GM23338 (cell line): ENCODE data around the gene SLX4IP. TPM values are rescaled to one million over a fixed set of nuclear protein-coding genes. Genes with fewer than 3 reads are reported as not detected.

ENCODE experiments used
- ATAC-seq: fragments of 200-7000 bp; cut with Tn5 transposase; 3 replicates; pipeline ENCODE4 v1.9.1; 2020
- DNase-seq: peaks from one replicate; pipeline ENCODE4 v3.0.0-alpha.2; 2015; ENCODE audit warnings: low spot score
- H2AFZ ChIP-seq: fragments of 200-600 bp; sonication (generic); 2 replicates; pipeline ENCODE4 v1.8.0; 2016; ENCODE audit warnings: antibody characterized with exemption, mild to moderate bottlenecking, moderate library complexity
- H3F3A ChIP-seq: fragments of 200-600 bp; sonication (generic); replicated peaks from 2 replicates; pipeline ENCODE4 v1.8.0; 2017; ENCODE audit warnings: antibody characterized with exemption, mixed run types, low read depth
- H3K27ac ChIP-seq: fragments of 200-600 bp; sonication (generic); 2 replicates; pipeline ENCODE4 v1.6.1; 2016; ENCODE audit warnings: low read depth
- H3K27me3 ChIP-seq: fragments of 200-600 bp; sonication (generic); 2 replicates; pipeline ENCODE4 v1.8.0; 2016; ENCODE audit warnings: mild to moderate bottlenecking, mixed run types, moderate library complexity; ENCODE audit not compliant: insufficient read depth
- H3K36me3 ChIP-seq: fragments of 200-600 bp; sonication (generic); 2 replicates; pipeline ENCODE4 v1.8.0; 2016; ENCODE audit warnings: mild to moderate bottlenecking; ENCODE audit not compliant: insufficient read depth
- H3K4me1 ChIP-seq: fragments of 200-600 bp; sonication (generic); 2 replicates; pipeline ENCODE4 v1.8.0; 2016; ENCODE audit warnings: mild to moderate bottlenecking, moderate library complexity; ENCODE audit not compliant: insufficient read depth
- H3K4me2 ChIP-seq: fragments of 200-600 bp; sonication (generic); 2 replicates; pipeline ENCODE4 v1.7.1; 2017; ENCODE audit warnings: mixed run types
- H3K4me3 ChIP-seq: fragments of 200-600 bp; sonication (generic); 2 replicates; pipeline ENCODE4 v1.6.1; 2016; ENCODE audit warnings: mixed run types
- H3K79me2 ChIP-seq: fragments of 200-600 bp; sonication (generic); replicated peaks from 2 replicates; pipeline ENCODE4 v1.8.0; 2017; ENCODE audit warnings: mild to moderate bottlenecking; ENCODE audit not compliant: insufficient read depth
- H3K9me2 ChIP-seq: fragments of 200-600 bp; sonication (generic); 2 replicates; pipeline ENCODE4 v1.8.0; 2017; ENCODE audit not compliant: insufficient read depth
- H4K20me1 ChIP-seq: fragments of 200-600 bp; sonication (generic); replicated peaks from 2 replicates; pipeline ENCODE4 v1.8.0; 2017; ENCODE audit warnings: mild to moderate bottlenecking; ENCODE audit not compliant: insufficient read depth
- H3K27ac Mint-ChIP-seq: 2 replicates; pipeline ENCODE4 v1.8.0; 2020; ENCODE audit warnings: inconsistent platforms, mild to moderate bottlenecking, moderate library complexity, mixed read lengths
- H3K27me3 Mint-ChIP-seq: 3 replicates; pipeline ENCODE4 v1.8.0; 2022; ENCODE audit warnings: low read depth, mild to moderate bottlenecking, moderate library complexity, mixed read lengths, inconsistent platforms; ENCODE audit not compliant: insufficient read depth, poor library complexity
- H3K36me3 Mint-ChIP-seq: 3 replicates; pipeline ENCODE4 v1.8.0; 2021; ENCODE audit warnings: low read depth, mild to moderate bottlenecking, inconsistent platforms, moderate library complexity, mixed read lengths
- H3K4me1 Mint-ChIP-seq: 3 replicates; pipeline ENCODE4 v1.8.0; 2020; ENCODE audit warnings: mild to moderate bottlenecking, inconsistent platforms, mixed read lengths
- H3K4me3 Mint-ChIP-seq: 3 replicates; pipeline ENCODE4 v1.8.0; 2021; ENCODE audit warnings: moderate library complexity, mild to moderate bottlenecking, inconsistent platforms, mixed read lengths
- H3K9me3 Mint-ChIP-seq: 3 replicates; pipeline ENCODE4 v1.8.0; 2020; ENCODE audit warnings: moderate library complexity, mild to moderate bottlenecking, inconsistent platforms, mixed read lengths
- EZH2 ChIP-seq: fragments of 200-600 bp; sonication (generic); IDR thresholded peaks from one replicate; pipeline ENCODE4 v1.8.0; 2017; ENCODE audit warnings: antibody characterized with exemption, mild to moderate bottlenecking, low read depth; ENCODE audit not compliant: unreplicated experiment
- JUNB ChIP-seq: IDR thresholded peaks from one replicate; pipeline ENCODE4 v1.6.1; 2016; ENCODE audit warnings: antibody characterized with exemption; ENCODE audit not compliant: unreplicated experiment
- ZNF331 ChIP-seq: fragments of 250-450 bp; sonication (Bioruptor Pico); IDR thresholded peaks from 2 replicates; pipeline ENCODE4 v1.5.0; 2020; ENCODE audit warnings: low read depth, mild to moderate bottlenecking, moderate library complexity
- polyA plus RNA-seq: library from polyadenylated mRNA; unstranded; fragments of >200 nt; fragmentation: Nextera tagmentation; extraction: Ambion mirVana; gene quantifications from 2 replicates; pipeline ENCODE4 v1.2.1, GENCODE V29; 2016
- total RNA-seq: library from RNA; depleted of rRNA; stranded (reverse); fragments of >200 nt; shearing (Covaris generic); gene quantifications from 2 replicates; pipeline ENCODE4 v1.2.3, GENCODE V29; 2014
- TF ChIP-seq, protein P1 (sequence below): IDR thresholded peaks from 2 replicates; pipeline ENCODE4 v1.6.1; 2016; ENCODE audit warnings: antibody characterized with exemption
- TF ChIP-seq, protein P2 (sequence below): IDR thresholded peaks from one replicate; pipeline ENCODE4 v1.6.1; 2018; ENCODE audit warnings: antibody characterized with exemption; ENCODE audit not compliant: unreplicated experiment

Gene SLX4IP
- total and polyA plus RNA-seq, 2 experiments from 2014 or later, result 9.1 to 9.8 TPM

DNA sequence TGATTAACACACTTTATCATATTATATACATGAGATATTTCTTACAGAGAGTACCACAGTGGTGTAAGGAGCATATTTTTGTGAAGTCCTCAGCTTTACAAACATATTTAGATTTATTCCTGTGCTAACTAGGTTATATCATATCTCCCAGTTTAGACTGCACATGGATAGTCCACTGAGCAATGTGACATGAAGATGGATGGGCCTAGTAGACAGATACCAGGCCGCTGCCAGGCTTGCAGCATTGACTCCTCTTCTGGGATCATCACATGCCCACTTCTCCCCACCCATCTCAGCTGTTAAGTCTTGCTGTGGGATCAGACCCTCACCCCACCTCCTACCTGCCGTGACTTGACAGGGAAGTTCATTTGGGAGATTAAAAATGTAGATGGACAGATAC lies 95.8 kb downstream of the SLX4IP start:
- Mint-ChIP-seq H3K9me3 (no peaks in the 10 kb centered on the region), H3K27ac (no peak overlapping the region), H3K27me3 (peaks cover 4% of the 10 kb centered on the region), H3K36me3 (peaks cover 2% of the 10 kb centered on the region; the same call in 2 of the 3 replicates), H3K4me3 (no peak overlapping the region), H3K4me1 (peaks cover 12% of the 10 kb centered on the region)
- Histone ChIP-seq H3K79me2 (peaks cover 6% of the 10 kb centered on the region; the same call in 1 of the 2 replicates), H3K27me3 (no peaks in the 10 kb centered on the region), H3K4me2 (no peak overlapping the region), H3F3A (no peaks in the 10 kb centered on the region), H3K27ac (no peak overlapping the region), H3K4me1 (peaks cover 5% of the 10 kb centered on the region; the same call in 1 of the 2 replicates), H2AFZ (no peak overlapping the region), H3K4me3 (no peak overlapping the region), H3K9me2 (no peaks in the 10 kb centered on the region; the same call in 1 of the 2 replicates), H3K36me3 (no peaks in the 10 kb centered on the region), H4K20me1 (no peaks in the 10 kb centered on the region; the same call in 1 of the 2 replicates)
- DNase-seq, result no peak
- TF ChIP-seq, protein P1, sequence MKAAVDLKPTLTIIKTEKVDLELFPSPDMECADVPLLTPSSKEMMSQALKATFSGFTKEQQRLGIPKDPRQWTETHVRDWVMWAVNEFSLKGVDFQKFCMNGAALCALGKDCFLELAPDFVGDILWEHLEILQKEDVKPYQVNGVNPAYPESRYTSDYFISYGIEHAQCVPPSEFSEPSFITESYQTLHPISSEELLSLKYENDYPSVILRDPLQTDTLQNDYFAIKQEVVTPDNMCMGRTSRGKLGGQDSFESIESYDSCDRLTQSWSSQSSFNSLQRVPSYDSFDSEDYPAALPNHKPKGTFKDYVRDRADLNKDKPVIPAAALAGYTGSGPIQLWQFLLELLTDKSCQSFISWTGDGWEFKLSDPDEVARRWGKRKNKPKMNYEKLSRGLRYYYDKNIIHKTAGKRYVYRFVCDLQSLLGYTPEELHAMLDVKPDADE, result no peak
- no peak for ATAC-seq

DNA sequence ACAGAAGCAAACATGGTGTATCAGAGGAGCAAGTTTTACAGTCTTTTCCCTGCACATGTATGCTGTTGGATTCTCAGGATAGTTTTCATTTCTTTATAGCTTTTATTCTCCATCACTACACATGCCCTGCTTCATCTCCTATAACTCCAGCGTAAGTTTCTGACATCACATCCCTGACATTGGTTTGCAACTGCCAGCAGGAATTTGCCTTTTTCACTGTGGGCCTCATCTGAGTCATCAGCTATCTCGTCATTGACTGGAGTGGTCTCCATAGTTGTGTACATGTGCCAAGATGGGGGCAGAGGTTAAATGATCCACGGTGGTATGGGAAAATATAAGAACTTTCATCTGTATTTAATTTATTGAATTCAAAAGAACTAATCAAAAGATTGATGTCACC lies 96.7 kb downstream of the SLX4IP start:
- ATAC-seq, result no peak
- DNase-seq, result no peak

More for the DNA sequence above, 96.7 kb downstream of the SLX4IP start:
- peaks cover 10% of the 10 kb centered on the region for H3K4me1 Mint-ChIP-seq
- Histone ChIP-seq H3K36me3 (no peaks in the 10 kb centered on the region), H3F3A (no peaks in the 10 kb centered on the region), H3K9me2 (no peaks in the 10 kb centered on the region; the same call in 1 of the 2 replicates), H3K79me2 (peaks cover 6% of the 10 kb centered on the region; the same call in 1 of the 2 replicates), H2AFZ (no peak overlapping the region), H3K4me1 (peaks cover 7% of the 10 kb centered on the region; the same call in 1 of the 2 replicates), H3K27ac (no peak overlapping the region), H4K20me1 (no peaks in the 10 kb centered on the region; the same call in 1 of the 2 replicates), H3K4me2 (no peak overlapping the region), H3K4me3 (no peak overlapping the region), H3K27me3 (no peaks in the 10 kb centered on the region)
- TF ChIP-seq ZNF331 (CRISPR knock-in tag) (no peak), JUNB (no peak), EZH2 (no peak)
- TF ChIP-seq, protein P2, sequence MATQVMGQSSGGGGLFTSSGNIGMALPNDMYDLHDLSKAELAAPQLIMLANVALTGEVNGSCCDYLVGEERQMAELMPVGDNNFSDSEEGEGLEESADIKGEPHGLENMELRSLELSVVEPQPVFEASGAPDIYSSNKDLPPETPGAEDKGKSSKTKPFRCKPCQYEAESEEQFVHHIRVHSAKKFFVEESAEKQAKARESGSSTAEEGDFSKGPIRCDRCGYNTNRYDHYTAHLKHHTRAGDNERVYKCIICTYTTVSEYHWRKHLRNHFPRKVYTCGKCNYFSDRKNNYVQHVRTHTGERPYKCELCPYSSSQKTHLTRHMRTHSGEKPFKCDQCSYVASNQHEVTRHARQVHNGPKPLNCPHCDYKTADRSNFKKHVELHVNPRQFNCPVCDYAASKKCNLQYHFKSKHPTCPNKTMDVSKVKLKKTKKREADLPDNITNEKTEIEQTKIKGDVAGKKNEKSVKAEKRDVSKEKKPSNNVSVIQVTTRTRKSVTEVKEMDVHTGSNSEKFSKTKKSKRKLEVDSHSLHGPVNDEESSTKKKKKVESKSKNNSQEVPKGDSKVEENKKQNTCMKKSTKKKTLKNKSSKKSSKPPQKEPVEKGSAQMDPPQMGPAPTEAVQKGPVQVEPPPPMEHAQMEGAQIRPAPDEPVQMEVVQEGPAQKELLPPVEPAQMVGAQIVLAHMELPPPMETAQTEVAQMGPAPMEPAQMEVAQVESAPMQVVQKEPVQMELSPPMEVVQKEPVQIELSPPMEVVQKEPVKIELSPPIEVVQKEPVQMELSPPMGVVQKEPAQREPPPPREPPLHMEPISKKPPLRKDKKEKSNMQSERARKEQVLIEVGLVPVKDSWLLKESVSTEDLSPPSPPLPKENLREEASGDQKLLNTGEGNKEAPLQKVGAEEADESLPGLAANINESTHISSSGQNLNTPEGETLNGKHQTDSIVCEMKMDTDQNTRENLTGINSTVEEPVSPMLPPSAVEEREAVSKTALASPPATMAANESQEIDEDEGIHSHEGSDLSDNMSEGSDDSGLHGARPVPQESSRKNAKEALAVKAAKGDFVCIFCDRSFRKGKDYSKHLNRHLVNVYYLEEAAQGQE, result no peak
- H3K27me3 Mint-ChIP-seq, result peaks cover 4% of the 10 kb centered on the region
- H3K9me3 Mint-ChIP-seq, result no peaks in the 10 kb centered on the region
- no peaks in the 10 kb centered on the region; the same call in 2 of the 3 replicates for H3K36me3 Mint-ChIP-seq
- no peak overlapping the region for H3K4me3 Mint-ChIP-seq
- H3K27ac Mint-ChIP-seq, result no peak overlapping the region
